NCI-H1048 (cell line): ENCODE measurements around the gene FCGR1A.
"Not testable (repeated sequence)": the region's sequence is repeated elsewhere in the genome, so short reads cannot be mapped to it uniquely, and the experiment has no call there.

Source experiments
- DNase-seq: peaks from one replicate; lab custom pipeline; 2025; lab: John Stamatoyannopoulos, UW

FCGR1A gene

GRCh38 chr1:149782600-149782999 is at the start of gene FCGR1A:
TSS of gene FCGR1A (plus strand) at chr1:149782694. CDS start at chr1:149782744, 50 bp downstream.
- DNase-seq = not testable (repeated sequence)

DNA sequence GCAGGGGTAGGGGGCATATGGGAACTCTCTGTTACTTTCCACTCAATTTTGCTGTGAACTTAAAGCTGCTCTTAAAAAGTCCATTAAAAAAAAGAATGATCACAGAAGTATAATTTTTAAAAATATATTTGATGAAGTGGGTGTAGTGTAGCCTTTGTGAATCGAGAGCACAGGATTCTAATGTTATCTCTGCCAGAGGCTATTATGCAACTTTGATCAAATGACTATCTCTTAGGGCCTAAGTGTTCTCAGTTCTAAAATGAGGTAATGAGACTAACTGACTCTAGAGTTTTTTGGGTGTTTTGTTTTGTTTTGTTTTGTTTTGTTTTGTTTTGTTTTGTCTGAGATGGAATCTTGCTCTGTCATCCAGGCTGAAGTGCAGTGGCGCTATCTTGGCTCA is 49.7 kb upstream of the FCGR1A start:
- DNase-seq = not testable (repeated sequence)

- not testable (repeated sequence) for DNase-seq
Observed at GRCh38 chr1:149734692-149735091, 47.8 kb upstream of the FCGR1A start.

DNA sequence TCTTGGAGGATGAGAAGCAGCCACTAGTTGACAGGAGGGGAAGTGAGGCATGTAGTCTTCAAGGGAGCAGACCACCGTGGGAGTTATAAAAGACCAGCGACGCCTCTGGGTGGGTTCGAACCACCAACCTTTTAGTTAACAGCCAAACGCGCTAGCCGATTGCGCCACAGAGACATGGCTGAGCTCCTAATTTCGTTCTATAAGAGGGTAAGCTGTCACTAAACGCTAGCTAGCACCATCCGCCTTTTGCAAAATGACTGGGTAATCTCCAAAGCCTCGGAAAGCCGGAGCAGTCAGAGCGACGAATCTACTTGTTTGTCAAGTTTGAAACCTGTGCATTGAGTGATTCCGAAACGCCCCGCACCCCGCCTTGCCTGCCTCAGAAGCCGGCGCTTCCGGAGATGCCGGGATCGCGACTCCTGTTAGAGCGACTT is 42.3 kb upstream of the FCGR1A start:
- not testable (repeated sequence) for DNase-seq

DNA sequence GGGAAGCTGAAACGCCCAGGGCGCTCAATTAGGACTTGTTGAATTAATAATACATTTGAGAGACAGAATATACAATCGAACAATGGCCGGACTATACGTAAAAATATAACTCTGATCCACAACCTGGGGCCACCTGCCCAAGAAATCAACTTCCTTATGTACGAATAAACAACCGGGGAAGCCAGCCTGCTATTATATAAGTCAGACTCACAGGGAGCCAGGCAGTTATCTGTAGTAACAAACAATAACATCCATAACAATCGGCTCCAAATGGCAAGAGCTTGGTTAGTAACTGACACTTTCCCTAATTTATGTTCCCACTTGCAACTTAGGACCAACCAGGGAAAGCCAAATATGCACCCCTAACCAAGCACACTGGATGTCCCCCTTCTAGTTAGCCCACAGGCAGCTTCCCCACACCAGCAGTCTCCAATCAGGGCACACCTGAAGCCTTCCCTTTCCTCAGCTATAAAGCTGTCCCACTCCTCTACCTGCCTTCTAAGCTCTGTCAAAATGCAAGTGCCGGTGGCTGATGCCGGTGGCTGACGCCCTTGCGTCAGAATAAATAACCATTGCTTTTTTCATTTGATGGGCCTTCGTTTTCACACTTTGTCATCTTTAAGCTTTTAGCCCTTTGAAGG is 41.8 kb upstream of the FCGR1A start:
- not testable (repeated sequence) for DNase-seq

DNA sequence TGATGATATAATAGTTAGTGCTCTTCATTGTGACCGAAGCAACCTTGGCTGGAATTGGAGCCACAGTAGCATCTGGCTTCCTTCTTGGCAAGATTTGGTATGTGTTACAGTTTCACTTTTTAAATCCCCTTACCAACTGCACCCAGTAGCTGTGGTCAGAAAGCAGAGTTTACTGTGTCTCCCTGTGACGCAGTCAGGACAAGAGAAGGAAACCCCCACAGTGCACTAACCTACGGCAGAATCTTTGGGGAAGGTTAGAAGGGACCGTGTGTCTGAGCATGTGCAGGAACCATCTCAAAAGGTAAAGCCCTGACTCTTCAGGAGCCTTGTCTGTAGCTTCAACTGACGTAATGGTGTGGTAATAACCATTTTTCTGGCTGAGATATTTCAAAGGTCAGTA is 40.6 kb upstream of the FCGR1A start:
- not testable (repeated sequence) for DNase-seq

- not testable (repeated sequence) for DNase-seq
Observed at GRCh38 chr1:149746463-149747356, 35.8 kb upstream of the FCGR1A start.

DNA sequence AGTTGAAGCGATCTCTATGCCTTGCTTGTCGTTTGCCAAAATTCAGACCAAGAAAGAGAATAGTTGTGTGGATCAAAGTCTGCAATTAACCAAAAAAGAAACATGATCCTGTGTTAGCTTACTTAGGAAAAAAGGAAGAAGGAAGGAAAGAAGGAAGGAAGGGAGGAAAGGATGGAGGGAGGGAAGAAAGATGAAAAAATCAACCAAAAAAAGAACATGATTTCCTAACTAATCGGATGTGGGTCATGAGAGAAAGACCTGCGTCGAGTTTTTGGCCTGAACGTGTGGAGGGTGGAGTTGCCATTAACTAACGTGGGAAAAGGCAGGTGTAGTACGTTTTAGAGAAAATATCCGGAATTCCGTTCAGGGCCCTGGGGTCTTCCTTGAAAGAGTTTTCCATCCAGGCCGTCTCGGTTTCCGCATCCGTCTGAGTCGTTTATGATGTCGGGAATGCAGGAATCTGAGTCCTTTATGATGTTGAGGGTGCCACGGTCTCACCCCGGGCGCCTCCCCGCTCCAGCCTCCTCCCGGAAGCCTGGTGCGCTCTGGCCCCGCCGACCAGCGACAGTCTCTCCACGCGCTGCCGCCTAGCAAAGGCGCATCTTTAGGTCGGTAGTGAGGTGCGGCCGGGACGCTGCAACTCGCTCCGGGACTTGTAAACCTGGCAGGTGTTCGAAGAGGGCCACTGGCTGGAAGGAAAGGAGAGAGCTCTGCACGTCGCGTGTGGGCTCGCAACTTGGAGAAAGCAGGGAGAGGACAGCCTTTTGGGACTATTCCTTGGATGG is 34.9 kb upstream of the FCGR1A start:
- DNase-seq = not testable (repeated sequence)

DNA sequence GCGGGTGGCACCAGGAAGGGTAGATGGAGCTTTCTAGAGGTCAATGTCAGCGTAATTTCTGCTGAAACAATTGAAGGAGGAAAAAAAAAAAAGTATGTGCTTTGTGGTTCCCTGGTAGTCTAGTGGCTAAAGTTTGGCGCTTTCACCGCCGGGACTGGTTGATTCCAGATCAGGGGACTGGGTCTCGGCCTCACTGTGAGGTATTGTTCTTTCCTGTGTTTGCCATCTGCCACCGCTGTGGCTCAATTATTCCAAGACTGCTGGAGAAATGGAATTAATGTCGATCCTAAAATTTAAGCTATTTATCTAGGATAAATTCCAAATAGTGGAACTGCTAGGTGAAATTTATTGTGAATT is 34.4 kb upstream of the FCGR1A start:
- DNase-seq = not testable (repeated sequence)

DNA sequence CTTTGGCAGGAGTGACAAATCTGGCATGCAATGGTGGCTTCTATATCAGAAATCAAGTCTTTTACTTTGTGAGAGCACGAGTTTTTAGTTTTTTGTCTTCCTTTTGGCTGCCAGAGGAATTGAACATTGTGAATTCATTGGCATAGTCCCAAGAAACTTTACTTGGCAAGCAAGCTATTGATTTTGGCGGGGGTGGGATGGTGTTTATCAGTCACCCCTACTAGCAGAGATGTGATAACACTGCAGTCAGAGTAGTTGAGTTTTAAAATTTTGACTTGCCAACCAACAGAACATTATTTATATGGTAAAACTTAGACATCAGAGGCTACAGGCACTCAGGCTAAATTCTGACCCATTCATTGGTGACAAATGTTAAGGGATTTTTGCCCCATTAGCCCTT is 31.9 kb upstream of the FCGR1A start:
- DNase-seq = not testable (repeated sequence)

DNA sequence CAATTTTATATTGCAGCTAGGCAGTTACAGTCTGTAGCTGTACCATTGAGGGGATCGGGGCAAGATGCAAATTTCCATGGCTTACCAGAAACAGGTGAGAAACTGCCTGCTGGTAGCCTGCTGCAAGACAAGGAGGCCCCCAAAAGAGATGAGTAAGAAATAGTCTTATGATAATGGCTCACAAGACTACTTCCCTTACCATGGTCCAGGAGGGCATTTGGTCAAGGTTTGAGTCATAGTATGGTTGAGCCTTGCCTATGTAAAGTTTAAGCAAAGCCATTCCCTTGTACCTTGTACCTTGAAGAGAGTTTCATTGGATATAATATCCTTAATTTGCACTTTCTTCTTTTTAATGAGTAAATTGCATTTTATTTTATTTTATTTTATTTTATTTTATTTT is 30.3 kb upstream of the FCGR1A start:
- not testable (repeated sequence) for DNase-seq

- DNase-seq = not testable (repeated sequence)
Observed at GRCh38 chr1:149753466-149753865, 29.0 kb upstream of the FCGR1A start.

GRCh38 chr1:149755294-149755693 is 27.2 kb upstream of the FCGR1A start:
- DNase-seq = not testable (repeated sequence)

GRCh38 chr1:149762294-149762693 is 20.2 kb upstream of the FCGR1A start:
- DNase-seq = not testable (repeated sequence)

DNA sequence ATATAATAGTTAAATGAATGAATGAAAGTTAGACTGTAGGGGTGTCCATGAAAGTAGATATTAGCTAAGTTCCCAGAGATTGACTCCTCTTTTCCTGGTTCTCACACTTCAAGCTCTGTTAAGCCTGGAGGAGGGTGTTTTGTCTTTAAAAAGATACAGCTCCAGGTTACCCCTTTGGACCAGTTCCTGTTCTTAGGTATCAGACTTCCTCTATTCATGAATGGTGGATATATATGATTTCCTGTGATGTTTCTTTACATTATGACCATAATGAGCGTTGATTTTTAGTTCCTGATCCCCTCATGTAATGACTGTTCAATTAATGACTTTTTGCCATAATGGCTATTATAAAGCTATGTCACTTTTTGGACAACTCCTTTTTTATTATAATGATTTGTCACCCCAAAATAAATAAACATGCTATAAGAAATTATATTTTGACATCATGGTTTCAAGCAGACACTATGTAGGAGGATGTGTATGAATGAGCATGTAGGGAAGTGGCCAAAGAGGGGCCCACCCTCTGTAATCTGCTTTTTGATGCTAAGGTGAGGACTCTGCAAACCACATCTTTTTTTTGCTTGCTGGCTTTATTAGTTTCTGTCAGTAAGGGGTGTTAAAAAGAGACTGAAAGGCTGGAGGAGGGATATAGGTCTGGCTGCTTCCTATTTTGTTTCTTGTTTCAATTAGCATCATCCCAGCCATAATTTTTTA is 18.2 kb upstream of the FCGR1A start:
- DNase-seq = not testable (repeated sequence)

GRCh38 chr1:149766241-149766640 is 16.3 kb upstream of the FCGR1A start:
- not testable (repeated sequence) for DNase-seq

DNA sequence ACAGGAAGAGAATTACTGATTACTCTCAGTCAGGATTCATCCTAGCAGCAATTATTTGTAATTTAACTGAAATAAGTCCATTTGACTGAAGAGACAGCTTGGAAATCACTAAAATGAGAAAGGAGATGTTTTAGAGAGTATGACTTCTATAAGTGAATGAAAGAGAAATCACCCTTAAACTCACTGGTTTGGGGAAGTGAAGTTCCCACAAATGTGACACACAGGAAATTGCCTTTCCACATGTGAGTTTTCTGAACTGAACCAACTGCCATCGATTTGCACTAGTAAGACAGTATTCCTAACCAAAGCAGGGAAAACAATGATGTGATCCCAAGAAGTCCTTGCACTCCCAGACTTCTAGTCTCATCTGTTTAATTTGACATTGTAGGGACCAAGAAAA is 13.3 kb upstream of the FCGR1A start:
- DNase-seq = not testable (repeated sequence)

GRCh38 chr1:149770661-149771060 is 11.8 kb upstream of the FCGR1A start:
- not testable (repeated sequence) for DNase-seq

- DNase-seq = not testable (repeated sequence)
Observed at GRCh38 chr1:149771653-149772425, 10.7 kb upstream of the FCGR1A start.

DNA sequence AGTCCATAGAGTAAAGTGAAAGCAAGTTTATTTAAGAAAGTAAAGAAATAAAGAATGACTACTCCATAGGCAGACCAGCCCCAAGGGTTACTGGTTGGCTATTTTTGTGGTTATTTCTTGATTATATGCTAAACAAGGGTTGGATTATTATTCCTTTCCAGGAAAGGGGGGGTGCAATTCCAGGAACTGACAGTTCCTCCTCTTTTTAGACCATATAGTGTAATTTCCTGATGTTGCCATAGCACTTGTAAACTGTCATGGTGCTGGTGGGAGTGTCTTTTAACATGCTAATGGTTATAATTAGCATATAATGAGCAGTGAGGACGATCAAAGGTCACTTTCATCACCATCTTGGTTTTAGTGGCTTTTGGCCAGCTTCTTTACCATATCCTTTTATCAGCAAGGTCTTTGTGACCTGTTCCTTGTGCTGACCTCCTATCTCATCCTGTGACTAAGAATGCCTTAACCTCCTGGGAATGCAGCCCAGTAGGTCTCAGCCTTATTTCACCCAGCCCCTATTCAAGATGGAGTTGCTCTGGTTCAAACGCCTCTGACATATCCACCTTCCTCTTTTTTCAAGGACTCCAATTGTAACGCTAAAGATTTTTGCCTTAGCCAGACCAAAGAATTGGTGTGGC is 6.9 kb upstream of the FCGR1A start:
- not testable (repeated sequence) for DNase-seq
